A673 (cell line): Measurements from ENCODE around the gene RBFOX1.

Source experiments
- EZH2 ChIP-seq: fragments of 200-600 bp; sonication (generic); IDR thresholded peaks from 2 replicates; pipeline ENCODE4 v1.6.1; 2017; ENCODE audit warnings: borderline replicate concordance, low read depth, mild to moderate bottlenecking, mixed read lengths, antibody characterized with exemption, low read length; ENCODE audit not compliant: poor library complexity, severe bottlenecking
- TF ChIP-seq, protein P1 (sequence below): fragments of 300-800, 200-600 bp; sonication (generic); conservative IDR thresholded peaks from 2 replicates; pipeline ENCODE4 v1.5.1; 2017; ENCODE audit warnings: low read depth, mild to moderate bottlenecking, antibody characterized with exemption, low read length, moderate library complexity, mixed read lengths

DNA sequence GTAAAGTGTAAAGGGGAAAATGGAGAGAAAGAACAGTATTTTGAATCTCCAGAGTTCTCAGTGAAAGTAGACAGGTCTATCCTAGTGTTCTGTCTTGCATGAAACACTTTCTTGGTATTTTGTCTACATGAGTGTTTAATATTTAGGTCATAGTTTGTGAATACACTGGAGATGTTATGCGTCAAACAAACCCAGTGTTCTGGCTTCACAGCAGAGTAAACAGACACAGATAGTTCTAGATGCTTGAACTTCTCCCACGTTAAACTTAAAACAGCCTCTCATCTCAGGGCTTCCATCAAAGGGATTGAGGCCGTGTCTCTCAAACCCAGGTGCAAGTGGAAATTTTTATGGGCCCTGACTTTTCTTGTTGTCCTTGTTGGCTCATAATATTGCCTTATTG is 48.3 kb downstream of the RBFOX1 start:
- TF ChIP-seq, protein P1, sequence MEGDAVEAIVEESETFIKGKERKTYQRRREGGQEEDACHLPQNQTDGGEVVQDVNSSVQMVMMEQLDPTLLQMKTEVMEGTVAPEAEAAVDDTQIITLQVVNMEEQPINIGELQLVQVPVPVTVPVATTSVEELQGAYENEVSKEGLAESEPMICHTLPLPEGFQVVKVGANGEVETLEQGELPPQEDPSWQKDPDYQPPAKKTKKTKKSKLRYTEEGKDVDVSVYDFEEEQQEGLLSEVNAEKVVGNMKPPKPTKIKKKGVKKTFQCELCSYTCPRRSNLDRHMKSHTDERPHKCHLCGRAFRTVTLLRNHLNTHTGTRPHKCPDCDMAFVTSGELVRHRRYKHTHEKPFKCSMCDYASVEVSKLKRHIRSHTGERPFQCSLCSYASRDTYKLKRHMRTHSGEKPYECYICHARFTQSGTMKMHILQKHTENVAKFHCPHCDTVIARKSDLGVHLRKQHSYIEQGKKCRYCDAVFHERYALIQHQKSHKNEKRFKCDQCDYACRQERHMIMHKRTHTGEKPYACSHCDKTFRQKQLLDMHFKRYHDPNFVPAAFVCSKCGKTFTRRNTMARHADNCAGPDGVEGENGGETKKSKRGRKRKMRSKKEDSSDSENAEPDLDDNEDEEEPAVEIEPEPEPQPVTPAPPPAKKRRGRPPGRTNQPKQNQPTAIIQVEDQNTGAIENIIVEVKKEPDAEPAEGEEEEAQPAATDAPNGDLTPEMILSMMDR, result no peak
- TF ChIP-seq EZH2, result no peak
